Keratinocyte (primary cell): ENCODE data around the gene EFCAB10.

Source experiments
- CTCF ChIP-seq, 3 experiments: IDR thresholded peaks in 1 of 3; conservative IDR thresholded peaks in 1 of 3; optimal IDR thresholded peaks in 1 of 3; 2 replicates in 2 of 3; 3 replicates in 1 of 3; pipeline versions ENCODE3 to v1.5.1; 2011; ENCODE audit warnings: low read length in 3 of 3, mild to moderate bottlenecking in 3 of 3, moderate library complexity in 2 of 3, control low read depth in 1 of 3, inconsistent platforms in 1 of 3; ENCODE audit not compliant: insufficient read depth in 2 of 3; ENCODE audit errors: extremely low read depth in 1 of 3
- EZH2 ChIP-seq: IDR thresholded peaks from one replicate; pipeline ENCODE4 v1.6.1; 2012; ENCODE audit warnings: inconsistent platforms, mild to moderate bottlenecking, low read length, moderate library complexity

GRCh38 chr7:105617280-105618015, 36.2 kb upstream of the EFCAB10 start:
- TF ChIP-seq CTCF (optimal IDR thresholded peaks at IDR 0.05 in 1 of 3, IDR thresholded peaks at IDR 0.05 in 1 of 3, conservative IDR thresholded peaks at IDR 0.05 in 1 of 3; ENCODE audit: extremely low read depth in 1 of 3, insufficient read depth in 2 of 3, low read length in 3 of 3) (no peak), EZH2 (no peak)
